ACC112 (cell line): ENCODE measurements around the gene EBP.
"Not testable (repeated sequence)": the region's sequence is repeated elsewhere in the genome, so short reads cannot be mapped to it uniquely, and the experiment has no call there.

Experiments
- H2AFZ ChIP-seq: fragments of 200-600 bp; sonication (generic); one replicate; pipeline ENCODE4 v1.6.0; 2017; ENCODE audit warnings: antibody characterized with exemption, low read length; ENCODE audit not compliant: unreplicated experiment
- H3K27ac ChIP-seq: fragments of 200-600 bp; sonication (generic); 2 replicates; pipeline ENCODE4 v1.5.1; 2014; ENCODE audit warnings: low read depth, mild to moderate bottlenecking, antibody characterized with exemption, low read length, moderate library complexity
- H3K27me3 ChIP-seq: fragments of 200-600 bp; sonication (generic); 2 replicates; pipeline ENCODE4 v1.6.1; 2014; ENCODE audit warnings: mild to moderate bottlenecking, antibody characterized with exemption, low read length, moderate library complexity, mixed read lengths; ENCODE audit not compliant: insufficient read depth
- H3K36me3 ChIP-seq: fragments of 200-600 bp; sonication (generic); 2 replicates; pipeline ENCODE4 v1.6.1; 2016; ENCODE audit warnings: mild to moderate bottlenecking, antibody characterized with exemption, low read length, moderate library complexity, mixed read lengths; ENCODE audit not compliant: insufficient read depth
- H3K4me1 ChIP-seq: fragments of 200-600 bp; sonication (generic); one replicate; pipeline ENCODE4 v1.6.1; 2016; ENCODE audit warnings: low read length, mixed read lengths; ENCODE audit not compliant: insufficient read depth, unreplicated experiment, control insufficient read depth
- H3K4me3 ChIP-seq: fragments of 200-600 bp; sonication (generic); 2 replicates; pipeline ENCODE4 v1.5.1; 2014; ENCODE audit warnings: mild to moderate bottlenecking, low read depth, low read length
- H3K79me2 ChIP-seq: fragments of 200-600 bp; sonication (generic); one replicate; pipeline ENCODE4 v1.6.0; 2016; ENCODE audit warnings: low read length; ENCODE audit not compliant: control insufficient read depth, unreplicated experiment, insufficient read depth

EBP gene

DNA sequence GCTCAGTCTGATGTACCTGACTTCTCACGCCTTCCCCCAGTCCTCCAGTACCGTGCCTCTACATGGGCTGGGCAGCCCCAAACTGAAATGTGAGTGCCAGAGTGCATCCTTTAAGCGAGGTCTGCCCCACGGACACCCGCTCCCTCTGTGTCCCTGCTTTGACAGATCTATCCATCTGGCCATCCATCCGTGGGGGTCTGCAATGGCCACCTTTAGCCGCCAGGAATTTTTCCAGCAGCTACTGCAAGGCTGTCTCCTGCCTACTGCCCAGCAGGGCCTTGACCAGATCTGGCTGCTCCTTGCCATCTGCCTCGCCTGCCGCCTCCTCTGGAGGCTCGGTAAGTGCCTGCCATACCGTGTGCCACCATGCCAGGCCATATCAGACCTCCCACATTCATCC, 12.0 kb upstream of the EBP start:
- Histone ChIP-seq H3K4me1 (peaks cover 18% of the 10 kb centered on the region), H3K27ac (no peak overlapping the region), H3K27me3 (no peaks in the 10 kb centered on the region), H3K36me3 (no peaks in the 10 kb centered on the region), H3K4me3 (peak overlapping the region; percentile 82), H3K79me2 (peaks cover 5% of the 10 kb centered on the region), H2AFZ (peak overlapping the region; percentile 59)

GRCh38 chrX:48511560-48511959, 10.0 kb upstream of the EBP start:
- Histone ChIP-seq H2AFZ (no peak overlapping the region), H3K79me2 (peaks cover 5% of the 10 kb centered on the region), H3K27me3 (no peaks in the 10 kb centered on the region), H3K4me1 (peaks cover 9% of the 10 kb centered on the region), H3K4me3 (no peak overlapping the region), H3K27ac (no peak overlapping the region), H3K36me3 (no peaks in the 10 kb centered on the region)

- Histone ChIP-seq H3K4me3 (no peak overlapping the region), H3K36me3 (no peaks in the 10 kb centered on the region), H3K27me3 (no peaks in the 10 kb centered on the region), H3K4me1 (peaks cover 6% of the 10 kb centered on the region), H3K27ac (no peak overlapping the region), H2AFZ (no peak overlapping the region), H3K79me2 (peaks cover 5% of the 10 kb centered on the region)
These were observed 9.2 kb upstream of the EBP start for GRCh38 chrX:48512371-48512935.

- Histone ChIP-seq H3K4me3 (no peak overlapping the region), H3K79me2 (peaks cover 2% of the 10 kb centered on the region), H3K36me3 (no peaks in the 10 kb centered on the region), H3K27me3 (no peaks in the 10 kb centered on the region), H3K4me1 (peaks cover 6% of the 10 kb centered on the region), H3K27ac (no peak overlapping the region), H2AFZ (no peak overlapping the region)
These were observed 7.9 kb upstream of the EBP start for GRCh38 chrX:48513670-48514069.

DNA sequence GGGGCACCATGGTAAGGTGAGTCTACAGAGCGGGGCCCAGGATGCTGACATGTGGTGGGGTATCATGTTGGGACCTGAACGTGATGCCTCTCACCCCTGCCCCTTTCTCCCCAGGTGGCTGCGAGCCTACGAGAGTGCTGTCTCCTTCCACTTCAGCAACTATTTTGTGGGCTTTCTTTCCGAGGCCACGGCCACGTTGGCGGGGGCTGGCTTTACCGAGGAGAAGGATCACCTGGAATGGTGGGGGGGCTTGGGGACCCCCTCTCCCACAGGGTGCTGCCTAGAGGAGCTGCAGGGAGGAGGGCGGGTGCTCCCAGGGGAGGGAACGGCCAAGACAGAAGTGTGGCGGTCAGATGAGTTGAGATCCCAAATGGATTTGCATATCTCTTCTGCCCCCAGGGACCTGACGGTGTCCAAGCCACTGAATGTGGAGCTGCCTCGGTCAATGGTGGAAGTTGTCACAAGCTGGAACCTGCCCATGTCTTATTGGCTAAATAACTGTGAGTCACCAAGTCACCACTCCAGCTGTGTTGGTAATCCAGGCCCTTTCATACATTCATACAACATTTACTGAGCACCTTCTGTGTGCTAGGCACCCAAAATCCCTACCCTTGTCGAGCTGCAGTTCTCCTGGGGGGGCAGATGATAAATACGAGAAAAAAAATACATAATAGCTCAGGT, 7.3 kb upstream of the EBP start:
- H3K79me2 ChIP-seq: peaks cover 2% of the 10 kb centered on the region
- no peak overlapping the region for H3K4me3 ChIP-seq
- H3K27ac ChIP-seq: no peak overlapping the region
- H2AFZ ChIP-seq: no peak overlapping the region
- H3K36me3 ChIP-seq: no peaks in the 10 kb centered on the region
- no peaks in the 10 kb centered on the region for H3K27me3 ChIP-seq
- H3K4me1 ChIP-seq: peaks cover 6% of the 10 kb centered on the region

DNA sequence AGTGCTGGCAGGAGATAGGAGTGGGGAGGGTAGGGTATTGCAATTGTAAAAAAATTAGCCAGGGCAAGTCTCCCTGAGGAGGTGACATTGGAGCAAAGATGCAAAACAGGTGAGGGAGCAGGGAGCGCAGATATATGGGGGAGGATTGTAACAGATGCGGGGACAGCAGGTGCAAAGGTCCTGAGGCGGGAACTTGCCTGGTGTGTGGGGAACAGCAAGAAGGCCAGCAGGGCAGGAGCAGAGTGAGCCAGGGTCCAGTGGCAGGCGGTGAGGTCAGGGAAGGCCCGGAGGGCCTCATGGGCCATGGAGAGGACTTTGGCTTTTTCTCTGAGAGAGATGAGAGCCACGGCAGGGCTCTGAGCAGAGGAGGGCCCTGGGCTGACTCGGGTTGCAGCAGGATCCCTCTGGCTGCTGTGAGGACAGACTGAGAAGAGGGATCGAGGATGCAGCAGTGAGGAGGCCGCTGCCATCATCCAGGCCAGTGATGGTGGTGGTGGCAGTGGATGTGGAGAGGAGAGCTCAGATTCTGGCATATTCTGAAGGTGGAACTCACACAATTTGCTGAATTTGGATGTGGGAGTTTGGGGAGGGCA, 6.6 kb upstream of the EBP start:
- Histone ChIP-seq H2AFZ (no peak overlapping the region), H3K36me3 (no peaks in the 10 kb centered on the region), H3K4me3 (no peak overlapping the region), H3K79me2 (no peaks in the 10 kb centered on the region), H3K27me3 (no peaks in the 10 kb centered on the region), H3K27ac (no peak overlapping the region), H3K4me1 (peaks cover 2% of the 10 kb centered on the region)

DNA sequence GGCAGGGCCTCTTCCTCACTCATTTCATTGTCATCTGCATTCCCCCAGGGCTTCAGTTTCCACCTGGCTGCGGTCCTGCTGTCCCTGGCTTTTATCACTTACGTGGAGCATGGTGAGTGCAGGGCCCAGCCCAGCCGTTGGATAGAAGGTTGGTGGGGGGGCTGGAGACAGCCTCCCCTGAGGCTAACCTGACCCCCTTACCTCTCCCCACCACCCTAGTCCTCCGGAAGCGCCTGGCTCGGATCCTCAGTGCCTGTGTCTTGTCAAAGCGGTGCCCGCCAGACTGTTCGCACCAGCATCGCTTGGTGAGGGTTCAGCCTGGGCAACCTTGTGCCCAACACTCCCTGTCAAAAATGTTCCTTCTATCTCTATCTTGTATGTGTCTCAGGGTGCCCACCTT, 5.8 kb upstream of the EBP start:
- H3K79me2 ChIP-seq: no peaks in the 10 kb centered on the region
- no peak overlapping the region for H2AFZ ChIP-seq
- H3K36me3 ChIP-seq: no peaks in the 10 kb centered on the region
- H3K4me3 ChIP-seq: no peak overlapping the region
- H3K27ac ChIP-seq: no peak overlapping the region
- no peaks in the 10 kb centered on the region for H3K27me3 ChIP-seq
- no peaks in the 10 kb centered on the region for H3K4me1 ChIP-seq

GRCh38 chrX:48516285-48516684, 5.3 kb upstream of the EBP start:
- no peaks in the 10 kb centered on the region for H3K4me1 ChIP-seq
- no peaks in the 10 kb centered on the region for H3K79me2 ChIP-seq
- H3K27ac ChIP-seq: no peak overlapping the region
- H3K4me3 ChIP-seq: no peak overlapping the region
- H3K36me3 ChIP-seq: no peaks in the 10 kb centered on the region
- H2AFZ ChIP-seq: no peak overlapping the region
- H3K27me3 ChIP-seq: no peaks in the 10 kb centered on the region

DNA sequence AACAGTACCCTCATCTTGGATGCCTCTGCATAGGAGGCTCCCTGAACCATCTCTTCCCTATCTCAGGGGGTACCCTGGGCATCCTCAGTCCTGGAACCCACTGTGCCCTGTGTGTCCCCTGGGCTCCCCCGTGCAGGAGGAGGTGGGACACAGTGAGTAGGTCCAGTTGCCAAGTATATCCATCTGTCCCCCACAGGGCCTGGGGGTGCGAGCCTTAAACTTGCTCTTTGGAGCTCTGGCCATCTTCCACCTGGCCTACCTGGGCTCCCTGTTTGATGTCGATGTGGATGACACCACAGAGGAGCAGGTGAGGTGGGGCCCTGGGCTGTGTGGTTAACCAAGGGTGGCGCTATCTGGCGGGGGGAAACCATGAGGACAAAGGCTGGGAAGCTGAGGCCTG, 4.6 kb upstream of the EBP start:
- Histone ChIP-seq H2AFZ (no peak overlapping the region), H3K4me3 (no peak overlapping the region), H3K79me2 (no peaks in the 10 kb centered on the region), H3K27me3 (no peaks in the 10 kb centered on the region), H3K27ac (no peak overlapping the region), H3K4me1 (no peaks in the 10 kb centered on the region), H3K36me3 (no peaks in the 10 kb centered on the region)

DNA sequence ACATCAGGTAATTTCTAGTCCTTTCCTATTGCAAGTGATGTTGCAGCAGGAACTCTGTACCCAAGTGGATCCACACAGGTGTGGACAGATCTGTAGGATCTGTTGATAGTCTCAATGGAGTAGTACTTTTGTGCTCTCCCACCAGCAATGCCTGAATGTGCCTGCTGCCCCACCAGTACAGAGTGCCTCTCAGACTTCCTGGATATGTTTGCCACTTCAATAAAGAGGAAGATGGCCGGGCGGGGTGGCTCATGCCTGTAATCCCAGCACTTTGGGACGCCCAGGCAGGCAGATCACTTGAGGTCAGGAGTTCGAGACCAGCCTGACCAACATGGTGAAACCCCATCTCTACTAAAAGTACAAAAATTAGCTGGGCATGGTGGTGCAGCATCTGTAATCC, 2.1 kb upstream of the EBP start:
- H3K27me3 ChIP-seq, H2AFZ ChIP-seq, H3K4me1 ChIP-seq, H3K27ac ChIP-seq, H3K36me3 ChIP-seq, H3K79me2 ChIP-seq, H3K4me3 ChIP-seq: not testable (repeated sequence)

DNA sequence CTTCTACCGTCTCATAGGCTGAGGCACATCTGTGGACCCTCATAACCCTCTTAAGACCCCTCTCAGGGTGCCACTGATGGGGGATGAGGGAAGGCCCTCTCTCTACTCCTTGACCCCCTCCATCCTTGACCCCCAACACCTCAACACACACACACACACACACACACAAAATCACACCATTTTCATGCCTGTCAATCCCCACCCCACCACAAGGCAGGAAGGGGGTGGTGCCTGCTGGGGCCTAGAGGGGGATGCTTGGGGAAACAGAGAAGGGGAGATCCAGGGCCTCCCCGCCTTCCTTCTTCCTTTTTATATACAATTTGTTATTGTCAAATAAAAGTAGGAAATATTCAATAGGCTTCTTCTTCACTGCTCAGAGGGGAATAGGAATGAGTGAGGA, 1.2 kb upstream of the EBP start:
- H3K36me3 ChIP-seq: no peaks in the 10 kb centered on the region
- no peak overlapping the region for H3K27ac ChIP-seq
- H2AFZ ChIP-seq: no peak overlapping the region
- no peaks in the 10 kb centered on the region for H3K4me1 ChIP-seq
- H3K79me2 ChIP-seq: peaks cover 5% of the 10 kb centered on the region
- H3K4me3 ChIP-seq: no peak overlapping the region
- no peaks in the 10 kb centered on the region for H3K27me3 ChIP-seq
